Motor neuron (in vitro differentiated cells): Measurements from ENCODE around the gene FGD6. TPM values are rescaled to one million over a fixed set of nuclear protein-coding genes. Genes with fewer than 3 reads are reported as not detected.

ENCODE experiments used
- total RNA-seq, 8 experiments: library from RNA; unstranded; fragments of 300-600 nt; gene quantifications; 2 replicates each; pipeline versions ENCODE4 v1.2.3 to v1.2.4, GENCODE V29; 2022

FGD6 gene
- total RNA-seq, 8 experiments from 2014 or later: 5.0 to 63.9 (median 18.1) TPM

Other genes with a start within 250 kb of the FGD6 start
- gene NDUFA12, start 213.8 kb downstream of the FGD6 start, total RNA-seq: 100 to 1,000 TPM; 138 to 334 (median 193) TPM
- gene NR2C1, start 143.8 kb downstream of the FGD6 start, total RNA-seq: 100 to 1,000 TPM in 1 of 8 experiments, 10 to 100 TPM in 7; 31.1 to 178 (median 50.1) TPM
- gene VEZT, start 340 bp upstream of the FGD6 start, total RNA-seq: 100 to 1,000 TPM in 4 of 8 experiments, 10 to 100 TPM in 4; 77.5 to 166 (median 99.5) TPM